ENCODE results near the gene MAN1B1.

MAN1B1 gene

GRCh38 chr9:137113385-137114159, 26.8 kb downstream of the MAN1B1 start:
- no peak for TF ChIP-seq REST (IDR thresholded peaks at IDR 0.05; ENCODE audit: low read depth)
- TF ChIP-seq TCF12 (IDR thresholded peaks at IDR 0.05; ENCODE audit: low read depth): no peak

- TF ChIP-seq RAD21 (IDR thresholded peaks at IDR 0.05; ENCODE audit: low read depth) (no peak), ZBTB7A (IDR thresholded peaks at IDR 0.05; ENCODE audit: low read depth) (0 out of 2 replicates have a peak, but pooled peaks have one; percentile 25)
These were observed 27.4 kb downstream of the MAN1B1 start for GRCh38 chr9:137114220-137114612.

GRCh38 chr9:137114613-137115393, 28.0 kb downstream of the MAN1B1 start, which contains the start of gene DPP7:
TSS of gene DPP7 (minus strand) at chr9:137114733. CDS start at chr9:137114713, 20 bp downstream.
- TF ChIP-seq TEAD4 (IDR thresholded peaks at IDR 0.05): no peak
- no peak for TF ChIP-seq CEBPB (IDR thresholded peaks at IDR 0.05)
- no peak for TF ChIP-seq EGR1 (IDR thresholded peaks at IDR 0.05)
- peak; percentile 95 for TF ChIP-seq USF1 (IDR thresholded peaks at IDR 0.05)
- no peak for TF ChIP-seq FOXM1 (IDR thresholded peaks at IDR 0.05; ENCODE audit: borderline replicate concordance, low read depth)
- no peak for TF ChIP-seq NFIC (IDR thresholded peaks at IDR 0.05)
- peak; percentile 44; the same call in 1 of the 2 replicates for TF ChIP-seq YY1 (IDR thresholded peaks at IDR 0.05; ENCODE audit: low read depth)
- no peak for TF ChIP-seq REST (IDR thresholded peaks at IDR 0.05; ENCODE audit: low read depth)
- no peak for TF ChIP-seq CREB1 (IDR thresholded peaks at IDR 0.05; ENCODE audit: low read depth)
- no peak for TF ChIP-seq TAF1 (IDR thresholded peaks at IDR 0.05; ENCODE audit: low read depth)
- no peak for TF ChIP-seq EP300 (IDR thresholded peaks at IDR 0.05; ENCODE audit: borderline replicate concordance)
- peak; percentile 80 for TF ChIP-seq ZBTB7A (IDR thresholded peaks at IDR 0.05; ENCODE audit: low read depth)
- TF ChIP-seq TCF12 (IDR thresholded peaks at IDR 0.05; ENCODE audit: low read depth): no peak
- TF ChIP-seq RAD21 (IDR thresholded peaks at IDR 0.05; ENCODE audit: low read depth): no peak
- TF ChIP-seq MAX (IDR thresholded peaks at IDR 0.05): peak; percentile 89

GRCh38 chr9:137115394-137116026, 28.7 kb downstream of the MAN1B1 start:
- TF ChIP-seq CEBPB (IDR thresholded peaks at IDR 0.05): no peak
- TF ChIP-seq RAD21 (IDR thresholded peaks at IDR 0.05; ENCODE audit: low read depth): no peak
- no peak for TF ChIP-seq YY1 (IDR thresholded peaks at IDR 0.05; ENCODE audit: low read depth)
- TF ChIP-seq EGR1 (IDR thresholded peaks at IDR 0.05): no peak
- TF ChIP-seq MAX (IDR thresholded peaks at IDR 0.05): no peak
- no peak for TF ChIP-seq FOXM1 (IDR thresholded peaks at IDR 0.05; ENCODE audit: borderline replicate concordance, low read depth)

- TF ChIP-seq CREB1 (IDR thresholded peaks at IDR 0.05; ENCODE audit: low read depth) (no peak), FOXM1 (IDR thresholded peaks at IDR 0.05; ENCODE audit: borderline replicate concordance, low read depth) (no peak), TEAD4 (IDR thresholded peaks at IDR 0.05) (no peak), TCF12 (IDR thresholded peaks at IDR 0.05; ENCODE audit: low read depth) (no peak), EGR1 (IDR thresholded peaks at IDR 0.05) (no peak), YY1 (IDR thresholded peaks at IDR 0.05; ENCODE audit: low read depth) (no peak), ZBTB7A (IDR thresholded peaks at IDR 0.05; ENCODE audit: low read depth) (no peak), TAF1 (IDR thresholded peaks at IDR 0.05; ENCODE audit: low read depth) (no peak), USF1 (IDR thresholded peaks at IDR 0.05) (no peak), CEBPB (IDR thresholded peaks at IDR 0.05) (no peak)
These were observed 29.3 kb downstream of the MAN1B1 start for GRCh38 chr9:137116027-137116507.

Measured in Ishikawa (cell line).